BE2C (cell line): ENCODE data around the gene FAM47E.

Source experiments
- DNase-seq: peaks from one replicate; pipeline ENCODE4 v3.0.0-alpha.2; 2020
- H3K27me3 ChIP-seq: fragments of 250-450 bp; sonication (Bioruptor Pico); 2 replicates; pipeline ENCODE4 v1.5.1; 2020; ENCODE audit warnings: mild to moderate bottlenecking
- H3K36me3 ChIP-seq: fragments of 250-450 bp; sonication (Bioruptor Pico); 2 replicates; pipeline ENCODE4 v1.5.1; 2020; ENCODE audit warnings: mild to moderate bottlenecking
- H3K4me1 ChIP-seq: fragments of 250-450 bp; sonication (Bioruptor Pico); 2 replicates; pipeline ENCODE4 v1.5.1; 2020
- H3K4me3 ChIP-seq: 2 replicates; pipeline ENCODE4 v1.5.1; 2011; ENCODE audit warnings: low read depth, low read length
- H3K9me3 ChIP-seq: fragments of 250-450 bp; sonication (Bioruptor Pico); 2 replicates; pipeline ENCODE4 v1.5.1; 2020
- CTCF ChIP-seq: IDR thresholded peaks from 2 replicates; pipeline ENCODE4 v1.5.1; 2012; ENCODE audit warnings: mild to moderate bottlenecking, low read depth, low read length

The FAM47E gene

GRCh38 chr4:76207549-76207948 is 44.0 kb upstream of the FAM47E start:
- no peak for TF ChIP-seq CTCF
- DNase-seq = peak; percentile 33
- Histone ChIP-seq H3K4me3 (peak overlapping the region; percentile 39), H3K27me3 (no peaks in the 10 kb centered on the region), H3K36me3 (peaks cover 7% of the 10 kb centered on the region), H3K9me3 (no peaks in the 10 kb centered on the region), H3K4me1 (peaks cover 46% of the 10 kb centered on the region)

- Histone ChIP-seq H3K9me3 (no peaks in the 10 kb centered on the region), H3K27me3 (no peaks in the 10 kb centered on the region), H3K4me3 (peak overlapping the region; percentile 39), H3K4me1 (peaks cover 46% of the 10 kb centered on the region), H3K36me3 (peaks cover 7% of the 10 kb centered on the region)
- peak; percentile 70 for DNase-seq
- TF ChIP-seq CTCF = no peak
Observed at GRCh38 chr4:76208005-76208765, 43.3 kb upstream of the FAM47E start.

- peaks cover 7% of the 10 kb centered on the region for H3K36me3 ChIP-seq
- H3K9me3 ChIP-seq = no peaks in the 10 kb centered on the region
- H3K27me3 ChIP-seq = no peaks in the 10 kb centered on the region
- no peak overlapping the region for H3K4me3 ChIP-seq
- DNase-seq = no peak
- peaks cover 40% of the 10 kb centered on the region for H3K4me1 ChIP-seq
- TF ChIP-seq CTCF = no peak
Observed at GRCh38 chr4:76209881-76210280, 41.6 kb upstream of the FAM47E start.

GRCh38 chr4:76210452-76210851 is 41.1 kb upstream of the FAM47E start:
- Histone ChIP-seq H3K4me1 (peaks cover 39% of the 10 kb centered on the region), H3K9me3 (no peaks in the 10 kb centered on the region), H3K4me3 (no peak overlapping the region), H3K36me3 (peaks cover 5% of the 10 kb centered on the region), H3K27me3 (no peaks in the 10 kb centered on the region)
- no peak for DNase-seq
- TF ChIP-seq CTCF = no peak

GRCh38 chr4:76211769-76212708 is 39.5 kb upstream of the FAM47E start:
- no peaks in the 10 kb centered on the region for H3K9me3 ChIP-seq
- peak overlapping the region; percentile 93 for H3K4me3 ChIP-seq
- no peak for DNase-seq
- TF ChIP-seq CTCF = no peak
- H3K36me3 ChIP-seq = no peaks in the 10 kb centered on the region; the same call in 1 of the 2 replicates
- H3K4me1 ChIP-seq = peaks cover 24% of the 10 kb centered on the region
- H3K27me3 ChIP-seq = no peaks in the 10 kb centered on the region
